NK-92 (cell line): ENCODE results near the gene NOP9.
"Not testable (repeated sequence)": the region's sequence is repeated elsewhere in the genome, so short reads cannot be mapped to it uniquely, and the experiment has no call there.

Experiments
- DNase-seq: peaks from one replicate; lab custom pipeline; 2025; ENCODE audit not compliant: unreplicated experiment; lab: John Stamatoyannopoulos, UW

The NOP9 gene

DNA sequence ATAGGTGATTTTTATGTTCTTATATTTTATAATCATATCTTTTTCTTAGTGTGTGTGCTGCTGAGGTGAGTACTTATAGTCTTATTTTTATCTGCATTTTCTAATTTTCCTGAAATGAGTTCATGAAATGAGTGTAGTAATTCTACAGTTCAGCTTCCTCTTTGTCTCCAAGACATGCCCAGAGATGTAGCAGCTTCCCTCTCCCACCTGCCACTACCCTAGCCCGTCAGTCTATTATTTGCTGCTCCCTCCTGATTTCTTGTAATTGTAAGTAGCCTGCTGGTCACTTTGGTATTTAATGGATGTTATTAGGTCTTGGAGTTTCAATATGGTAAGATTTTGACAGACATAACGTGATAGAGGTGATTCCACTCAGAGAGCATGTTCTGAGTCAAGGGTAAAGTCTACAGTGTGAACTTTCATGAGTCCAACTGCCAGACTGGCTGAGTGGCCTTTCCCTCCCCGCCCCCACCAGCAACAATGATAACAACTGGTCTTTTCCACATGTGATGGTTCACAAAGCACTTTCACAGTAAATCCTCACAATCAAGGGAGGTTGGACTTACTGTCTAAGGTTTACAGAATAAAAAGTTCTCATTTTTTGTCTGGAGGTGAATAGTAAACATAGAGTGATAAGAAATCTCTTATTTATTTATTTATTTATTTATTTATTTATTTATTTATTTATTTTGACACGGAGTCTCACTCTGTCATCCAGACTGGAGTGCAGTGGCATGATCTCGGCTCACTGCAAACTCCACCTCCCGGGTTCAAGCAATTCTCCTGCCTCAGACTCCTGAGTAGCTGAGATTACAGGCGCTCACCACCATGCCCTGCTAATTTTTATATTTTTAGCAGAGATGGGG lies 44.4 kb downstream of the NOP9 start:
- no peak for DNase-seq

DNA sequence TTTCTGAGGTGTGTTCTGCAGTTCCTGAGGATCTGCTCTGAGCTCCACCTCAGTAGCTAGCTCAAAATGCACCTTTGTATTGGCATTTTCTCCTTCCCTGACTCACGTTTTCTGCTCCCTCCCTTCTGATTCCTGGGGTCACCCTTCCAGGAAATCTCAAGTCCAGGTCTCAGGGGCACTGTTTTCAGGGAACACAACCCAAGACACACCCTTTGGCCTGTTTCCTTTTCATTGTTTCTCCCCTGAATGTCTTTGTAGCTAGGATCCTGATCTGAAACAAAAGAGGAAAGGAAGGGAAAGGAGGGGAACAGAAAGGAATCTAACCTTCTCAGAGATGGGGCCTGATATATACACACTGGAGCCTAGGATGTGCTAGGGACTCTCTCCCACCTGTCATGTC lies 47.5 kb downstream of the NOP9 start:
- no peak for DNase-seq

GRCh38 chr14:24348186-24348585 lies 48.5 kb downstream of the NOP9 start:
- DNase-seq = no peak

- DNase-seq = no peak
Observed at GRCh38 chr14:24349742-24350141, 50.1 kb downstream of the NOP9 start.

- DNase-seq = no peak
Observed at GRCh38 chr14:24351517-24351916, 51.9 kb downstream of the NOP9 start.

GRCh38 chr14:24353559-24354481 lies 54.2 kb downstream of the NOP9 start:
- no peak for DNase-seq

DNA sequence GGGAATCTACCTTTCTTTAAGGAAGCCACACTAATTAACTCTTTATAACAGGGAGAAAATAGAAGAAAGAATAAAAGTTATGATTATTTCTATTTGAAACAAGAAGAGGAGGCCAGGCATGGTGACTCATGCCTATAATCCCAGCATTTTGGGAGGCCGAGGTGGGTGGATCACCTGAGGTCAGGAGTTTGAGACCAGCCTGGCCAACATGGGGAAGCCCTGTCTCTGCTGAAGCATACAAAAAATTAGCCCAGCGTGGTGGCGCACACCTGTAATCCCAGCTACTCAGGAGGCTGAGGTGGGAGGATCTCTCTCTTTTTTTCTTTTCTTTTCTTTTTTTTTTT lies 54.8 kb downstream of the NOP9 start:
- not testable (repeated sequence) for DNase-seq

- no peak for DNase-seq
Observed at GRCh38 chr14:24355009-24355408, 55.4 kb downstream of the NOP9 start.

DNA sequence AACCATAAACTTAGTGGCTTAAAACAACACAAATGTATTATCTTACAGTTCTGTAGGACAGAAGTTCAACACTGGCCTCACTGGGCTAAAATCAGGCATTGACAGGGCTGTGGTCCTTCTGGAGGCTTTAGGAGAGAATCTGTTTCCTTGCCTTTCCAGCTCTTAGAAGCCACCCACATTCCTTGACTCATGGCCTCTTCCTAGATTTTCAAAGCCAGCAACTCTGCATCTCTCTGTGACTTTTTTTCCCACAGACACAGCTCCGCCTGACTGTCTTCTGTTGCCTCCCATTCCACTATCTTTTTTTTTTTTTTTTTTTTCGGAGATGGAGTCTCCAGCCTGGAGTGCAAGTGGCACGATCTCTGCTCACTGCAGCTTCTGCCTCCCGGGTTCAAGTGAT lies 56.6 kb downstream of the NOP9 start:
- DNase-seq = no peak
